IPS-15b (cell line): ENCODE measurements around the gene ZC3H7A.

Experiments used
- H3K27me3 ChIP-seq: one replicate; pipeline ENCODE4 v1.6.1; 2013; ENCODE audit warnings: low read length; ENCODE audit not compliant: control insufficient read depth, insufficient read depth
- H3K36me3 ChIP-seq: one replicate; pipeline ENCODE4 v1.6.1; 2013; ENCODE audit warnings: low read length; ENCODE audit not compliant: control insufficient read depth, insufficient read depth
- H3K4me1 ChIP-seq: one replicate; pipeline ENCODE4 v1.6.1; 2013; ENCODE audit warnings: mild to moderate bottlenecking, low read length; ENCODE audit not compliant: control insufficient read depth, insufficient read depth
- H3K4me3 ChIP-seq: one replicate; pipeline ENCODE4 v1.5.1; 2013; ENCODE audit warnings: low read depth, low read length
- H3K9ac ChIP-seq: one replicate; pipeline ENCODE4 v1.6.1; 2013; ENCODE audit warnings: low read depth, mild to moderate bottlenecking, low read length
- H3K9me3 ChIP-seq: one replicate; pipeline ENCODE4 v1.6.1; 2013; ENCODE audit warnings: mild to moderate bottlenecking, low read length; ENCODE audit not compliant: control insufficient read depth, insufficient read depth

ZC3H7A gene

GRCh38 chr16:11726008-11726407 is 71.0 kb downstream of the ZC3H7A start:
- peaks cover 6% of the 10 kb centered on the region for H3K36me3 ChIP-seq
- H3K27me3 ChIP-seq = no peaks in the 10 kb centered on the region
- no peaks in the 10 kb centered on the region for H3K9me3 ChIP-seq
- no peak overlapping the region for H3K9ac ChIP-seq
- no peak overlapping the region for H3K4me3 ChIP-seq
- H3K4me1 ChIP-seq = no peaks in the 10 kb centered on the region

GRCh38 chr16:11725457-11725856 is 71.6 kb downstream of the ZC3H7A start:
- Histone ChIP-seq H3K9ac (no peak overlapping the region), H3K27me3 (no peaks in the 10 kb centered on the region), H3K4me3 (no peak overlapping the region), H3K36me3 (peaks cover 7% of the 10 kb centered on the region), H3K9me3 (no peaks in the 10 kb centered on the region), H3K4me1 (no peaks in the 10 kb centered on the region)

GRCh38 chr16:11722468-11722808 is 74.6 kb downstream of the ZC3H7A start:
- no peaks in the 10 kb centered on the region for H3K4me1 ChIP-seq

GRCh38 chr16:11721781-11722467 is 75.1 kb downstream of the ZC3H7A start:
- Histone ChIP-seq H3K36me3 (peaks cover 7% of the 10 kb centered on the region), H3K4me1 (no peaks in the 10 kb centered on the region), H3K4me3 (no peak overlapping the region)

More at GRCh38 chr16:11722468-11722808, 74.6 kb downstream of the ZC3H7A start:
- Histone ChIP-seq H3K9me3 (no peaks in the 10 kb centered on the region), H3K4me3 (no peak overlapping the region), H3K36me3 (peaks cover 7% of the 10 kb centered on the region), H3K27me3 (no peaks in the 10 kb centered on the region), H3K9ac (no peak overlapping the region)

GRCh38 chr16:11719762-11720161 is 77.3 kb downstream of the ZC3H7A start:
- H3K4me1 ChIP-seq = no peaks in the 10 kb centered on the region
- H3K36me3 ChIP-seq = peaks cover 7% of the 10 kb centered on the region
- H3K9ac ChIP-seq = no peak overlapping the region
- H3K4me3 ChIP-seq = no peak overlapping the region
- H3K9me3 ChIP-seq = no peaks in the 10 kb centered on the region
- no peaks in the 10 kb centered on the region for H3K27me3 ChIP-seq

More at GRCh38 chr16:11721781-11722467, 75.1 kb downstream of the ZC3H7A start:
- Histone ChIP-seq H3K27me3 (no peaks in the 10 kb centered on the region), H3K9ac (no peak overlapping the region), H3K9me3 (no peaks in the 10 kb centered on the region)

- Histone ChIP-seq H3K36me3 (peaks cover 7% of the 10 kb centered on the region), H3K9ac (no peak overlapping the region), H3K4me1 (no peaks in the 10 kb centered on the region), H3K4me3 (no peak overlapping the region), H3K9me3 (no peaks in the 10 kb centered on the region), H3K27me3 (no peaks in the 10 kb centered on the region)
Measured at GRCh38 chr16:11719171-11719570, 77.9 kb downstream of the ZC3H7A start.

- Histone ChIP-seq H3K4me3 (no peak overlapping the region), H3K36me3 (peaks cover 7% of the 10 kb centered on the region), H3K9ac (no peak overlapping the region), H3K9me3 (no peaks in the 10 kb centered on the region), H3K4me1 (no peaks in the 10 kb centered on the region), H3K27me3 (no peaks in the 10 kb centered on the region)
Measured at GRCh38 chr16:11717811-11718210, 79.2 kb downstream of the ZC3H7A start.

- H3K9me3 ChIP-seq = no peaks in the 10 kb centered on the region
- H3K9ac ChIP-seq = no peak overlapping the region
- peaks cover 3% of the 10 kb centered on the region for H3K36me3 ChIP-seq
- H3K27me3 ChIP-seq = no peaks in the 10 kb centered on the region
- no peak overlapping the region for H3K4me3 ChIP-seq
- no peaks in the 10 kb centered on the region for H3K4me1 ChIP-seq
Measured at GRCh38 chr16:11716336-11716735, 80.7 kb downstream of the ZC3H7A start.

GRCh38 chr16:11715246-11715947 is 81.7 kb downstream of the ZC3H7A start:
- H3K9me3 ChIP-seq = no peaks in the 10 kb centered on the region
- no peaks in the 10 kb centered on the region for H3K27me3 ChIP-seq
- H3K4me3 ChIP-seq = no peak overlapping the region
- H3K4me1 ChIP-seq = no peaks in the 10 kb centered on the region
- H3K36me3 ChIP-seq = no peaks in the 10 kb centered on the region
- H3K9ac ChIP-seq = no peak overlapping the region

GRCh38 chr16:11712122-11712521 is 84.9 kb downstream of the ZC3H7A start:
- no peaks in the 10 kb centered on the region for H3K4me1 ChIP-seq
- no peaks in the 10 kb centered on the region for H3K36me3 ChIP-seq

GRCh38 chr16:11711662-11712061 is 85.4 kb downstream of the ZC3H7A start:
- no peaks in the 10 kb centered on the region for H3K27me3 ChIP-seq
- no peaks in the 10 kb centered on the region for H3K9me3 ChIP-seq
- H3K4me3 ChIP-seq = no peak overlapping the region
- no peaks in the 10 kb centered on the region for H3K36me3 ChIP-seq
- H3K9ac ChIP-seq = no peak overlapping the region
- no peaks in the 10 kb centered on the region for H3K4me1 ChIP-seq

More at GRCh38 chr16:11712122-11712521, 84.9 kb downstream of the ZC3H7A start:
- H3K4me3 ChIP-seq = no peak overlapping the region
- H3K9ac ChIP-seq = no peak overlapping the region
- H3K27me3 ChIP-seq = no peaks in the 10 kb centered on the region
- H3K9me3 ChIP-seq = no peaks in the 10 kb centered on the region

GRCh38 chr16:11708421-11708820 is 88.6 kb downstream of the ZC3H7A start:
- Histone ChIP-seq H3K36me3 (no peaks in the 10 kb centered on the region), H3K4me3 (no peak overlapping the region), H3K9ac (no peak overlapping the region), H3K4me1 (no peaks in the 10 kb centered on the region), H3K9me3 (no peaks in the 10 kb centered on the region), H3K27me3 (no peaks in the 10 kb centered on the region)
